Ishikawa (cell line): ENCODE results near the gene EXOSC3.

Experiments
- CEBPB ChIP-seq: IDR thresholded peaks from 2 replicates; pipeline ENCODE4 v1.6.1; 2012
- CREB1 ChIP-seq: IDR thresholded peaks from 2 replicates; pipeline ENCODE4 v1.6.1; 2012; ENCODE audit warnings: low read depth
- EP300 ChIP-seq: IDR thresholded peaks from 2 replicates; pipeline ENCODE4 v1.6.1; 2012; ENCODE audit warnings: borderline replicate concordance
- RAD21 ChIP-seq: IDR thresholded peaks from 2 replicates; pipeline ENCODE4 v1.6.1; 2012; ENCODE audit warnings: low read depth
- TAF1 ChIP-seq: IDR thresholded peaks from 2 replicates; pipeline ENCODE4 v1.6.1; 2012; ENCODE audit warnings: low read depth, mild to moderate bottlenecking
- TEAD4 ChIP-seq: IDR thresholded peaks from 2 replicates; pipeline ENCODE4 v1.6.1; 2012
- TF ChIP-seq, protein P1 (sequence below): IDR thresholded peaks from 2 replicates; pipeline ENCODE4 v1.6.1; 2012; ENCODE audit warnings: low read depth, mild to moderate bottlenecking
- TF ChIP-seq, protein P2 (sequence below): IDR thresholded peaks from 2 replicates; pipeline ENCODE4 v1.6.1; 2012

DNA sequence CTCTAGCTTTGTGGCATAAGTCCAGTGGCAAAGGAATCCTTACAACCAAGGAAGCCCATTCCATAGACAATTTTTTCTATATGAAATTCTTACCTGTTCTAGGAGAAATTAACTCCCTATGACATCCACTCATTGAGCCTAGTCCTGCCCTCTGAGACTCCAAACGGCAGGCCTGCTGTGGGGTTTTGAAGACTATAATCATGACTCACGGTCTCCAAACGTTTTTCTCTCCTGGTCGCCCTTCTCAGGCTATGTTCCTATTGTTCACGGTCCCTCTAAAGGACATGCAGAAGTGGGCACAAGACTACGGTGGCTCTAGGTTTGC lies 611 bp downstream of the EXOSC3 start:
- TF ChIP-seq TAF1 (no peak), CREB1 (no peak), TEAD4 (no peak), EP300 (no peak), RAD21 (no peak), CEBPB (no peak)
- TF ChIP-seq, protein P1, sequence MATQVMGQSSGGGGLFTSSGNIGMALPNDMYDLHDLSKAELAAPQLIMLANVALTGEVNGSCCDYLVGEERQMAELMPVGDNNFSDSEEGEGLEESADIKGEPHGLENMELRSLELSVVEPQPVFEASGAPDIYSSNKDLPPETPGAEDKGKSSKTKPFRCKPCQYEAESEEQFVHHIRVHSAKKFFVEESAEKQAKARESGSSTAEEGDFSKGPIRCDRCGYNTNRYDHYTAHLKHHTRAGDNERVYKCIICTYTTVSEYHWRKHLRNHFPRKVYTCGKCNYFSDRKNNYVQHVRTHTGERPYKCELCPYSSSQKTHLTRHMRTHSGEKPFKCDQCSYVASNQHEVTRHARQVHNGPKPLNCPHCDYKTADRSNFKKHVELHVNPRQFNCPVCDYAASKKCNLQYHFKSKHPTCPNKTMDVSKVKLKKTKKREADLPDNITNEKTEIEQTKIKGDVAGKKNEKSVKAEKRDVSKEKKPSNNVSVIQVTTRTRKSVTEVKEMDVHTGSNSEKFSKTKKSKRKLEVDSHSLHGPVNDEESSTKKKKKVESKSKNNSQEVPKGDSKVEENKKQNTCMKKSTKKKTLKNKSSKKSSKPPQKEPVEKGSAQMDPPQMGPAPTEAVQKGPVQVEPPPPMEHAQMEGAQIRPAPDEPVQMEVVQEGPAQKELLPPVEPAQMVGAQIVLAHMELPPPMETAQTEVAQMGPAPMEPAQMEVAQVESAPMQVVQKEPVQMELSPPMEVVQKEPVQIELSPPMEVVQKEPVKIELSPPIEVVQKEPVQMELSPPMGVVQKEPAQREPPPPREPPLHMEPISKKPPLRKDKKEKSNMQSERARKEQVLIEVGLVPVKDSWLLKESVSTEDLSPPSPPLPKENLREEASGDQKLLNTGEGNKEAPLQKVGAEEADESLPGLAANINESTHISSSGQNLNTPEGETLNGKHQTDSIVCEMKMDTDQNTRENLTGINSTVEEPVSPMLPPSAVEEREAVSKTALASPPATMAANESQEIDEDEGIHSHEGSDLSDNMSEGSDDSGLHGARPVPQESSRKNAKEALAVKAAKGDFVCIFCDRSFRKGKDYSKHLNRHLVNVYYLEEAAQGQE, result no peak
- TF ChIP-seq, protein P2, sequence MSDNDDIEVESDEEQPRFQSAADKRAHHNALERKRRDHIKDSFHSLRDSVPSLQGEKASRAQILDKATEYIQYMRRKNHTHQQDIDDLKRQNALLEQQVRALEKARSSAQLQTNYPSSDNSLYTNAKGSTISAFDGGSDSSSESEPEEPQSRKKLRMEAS, result no peak
